Karpas-422 (cell line): ENCODE results near the gene TIMM22. TPM values are rescaled to one million over a fixed set of nuclear protein-coding genes. Genes with fewer than 3 reads are reported as not detected.
A peak's percentile ranks its signal among the peaks of the same experiment; 100 is the strongest.
"Not testable (repeated sequence)": the region's sequence is repeated elsewhere in the genome, so short reads cannot be mapped to it uniquely, and the experiment has no call there.

Experiments used
- DNase-seq: peaks from one replicate; pipeline ENCODE4 v3.0.0-alpha.2; 2015
- H2AFZ ChIP-seq: fragments of 200-600 bp; sonication (generic); 2 replicates; pipeline ENCODE4 v1.6.1; 2014; ENCODE audit warnings: antibody characterized with exemption, low read length, mixed read lengths
- H3K27ac ChIP-seq: fragments of 200-600 bp; sonication (generic); 2 replicates; pipeline ENCODE4 v1.5.1; 2014; ENCODE audit warnings: mild to moderate bottlenecking, low read length, moderate library complexity
- H3K27me3 ChIP-seq: fragments of 200-600 bp; sonication (generic); 2 replicates; pipeline ENCODE4 v1.6.1; 2014; ENCODE audit warnings: low read length, mixed read lengths
- H3K36me3 ChIP-seq: fragments of 200-600 bp; sonication (generic); 2 replicates; pipeline ENCODE4 v1.6.1; 2014; ENCODE audit warnings: low read length, mixed read lengths; ENCODE audit not compliant: insufficient read depth
- H3K4me1 ChIP-seq: fragments of 200-600 bp; sonication (generic); 2 replicates; pipeline ENCODE4 v1.6.1; 2014; ENCODE audit warnings: mild to moderate bottlenecking, low read length, mixed read lengths
- H3K4me2 ChIP-seq: fragments of 200-600 bp; sonication (generic); 2 replicates; pipeline ENCODE4 v1.6.1; 2014; ENCODE audit warnings: low read length, low read depth, mild to moderate bottlenecking; ENCODE audit not compliant: poor library complexity, severe bottlenecking
- H3K4me3 ChIP-seq: fragments of 200-600 bp; sonication (generic); 2 replicates; pipeline ENCODE4 v1.5.1; 2014; ENCODE audit warnings: mild to moderate bottlenecking, antibody characterized with exemption, low read length, mixed read lengths
- H3K79me2 ChIP-seq: fragments of 200-600 bp; sonication (generic); 2 replicates; pipeline ENCODE4 v1.6.1; 2014; ENCODE audit warnings: mild to moderate bottlenecking, low read length, mixed read lengths
- H3K9ac ChIP-seq: fragments of 200-600 bp; sonication (generic); 2 replicates; pipeline ENCODE4 v1.6.0; 2014; ENCODE audit warnings: low read length
- H3K9me2 ChIP-seq: fragments of 200-600 bp; sonication (generic), shearing (Covaris generic); replicated peaks from 2 replicates; pipeline ENCODE4 v1.6.0; 2014; ENCODE audit warnings: mild to moderate bottlenecking, low read length, moderate library complexity; ENCODE audit not compliant: insufficient read depth
- H3K9me3 ChIP-seq: fragments of 300-700, 200-600 bp; sonication (generic); 2 replicates; pipeline ENCODE4 v1.6.1; 2014; ENCODE audit warnings: low read length, mixed read lengths
- H4K20me1 ChIP-seq: fragments of 200-600 bp; sonication (generic); 2 replicates; pipeline ENCODE4 v1.6.1; 2014; ENCODE audit warnings: mild to moderate bottlenecking, antibody characterized with exemption, low read length, low read depth; ENCODE audit not compliant: insufficient read depth
- total RNA-seq: library from RNA; depleted of rRNA; stranded (reverse); fragments of >200 nt; shearing (Covaris generic); gene quantifications from 2 replicates; pipeline ENCODE4 v1.2.3, GENCODE V29; 2014; ENCODE audit warnings: low replicate concordance

TIMM22 gene
- total RNA-seq, 1 experiment from 2014 or later: 4.7 TPM

DNA sequence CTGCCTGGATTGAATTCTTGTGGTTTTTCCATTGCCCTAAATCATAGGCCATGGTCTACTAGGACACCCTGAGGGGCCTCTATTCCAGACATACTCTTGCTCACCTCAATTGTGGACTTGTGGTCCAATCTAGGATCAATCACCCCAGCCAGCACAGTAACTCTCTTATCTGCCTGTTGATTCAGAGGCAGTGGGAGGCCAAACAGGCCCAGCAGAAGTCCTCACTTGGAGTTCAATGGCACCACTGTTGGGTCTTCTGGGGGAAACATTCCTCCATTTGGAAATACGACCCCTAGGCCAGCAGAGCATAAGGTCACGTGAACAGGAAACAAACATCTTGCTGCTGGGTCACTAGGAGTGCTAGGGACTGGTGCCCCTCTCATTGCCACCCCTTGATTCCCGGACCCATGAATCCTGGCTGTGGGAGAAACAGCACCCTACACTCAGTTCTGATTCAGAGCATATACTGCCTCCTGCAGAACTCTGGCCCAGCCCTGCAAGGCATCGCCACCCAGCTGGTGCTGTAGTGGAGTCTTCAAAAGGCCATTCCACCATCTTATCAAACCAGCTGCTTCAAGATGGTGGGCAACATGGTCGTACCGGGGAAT lies 10.5 kb upstream of the TIMM22 start:
- Histone ChIP-seq H3K4me3 (no peak overlapping the region), H4K20me1 (no peaks in the 10 kb centered on the region), H2AFZ (no peak overlapping the region), H3K4me1 (peaks cover under 1% of the 10 kb centered on the region), H3K9ac (no peak overlapping the region), H3K9me3 (no peaks in the 10 kb centered on the region), H3K27me3 (no peaks in the 10 kb centered on the region), H3K4me2 (no peak overlapping the region), H3K9me2 (no peaks in the 10 kb centered on the region), H3K36me3 (no peaks in the 10 kb centered on the region), H3K79me2 (no peaks in the 10 kb centered on the region), H3K27ac (no peak overlapping the region)
- DNase-seq: no peak

- H3K4me3 ChIP-seq: no peak overlapping the region
- no peaks in the 10 kb centered on the region; the same call in 1 of the 2 replicates for H3K9me3 ChIP-seq
- no peak overlapping the region for H2AFZ ChIP-seq
- H3K27ac ChIP-seq: no peak overlapping the region
- H4K20me1 ChIP-seq: no peaks in the 10 kb centered on the region
- H3K36me3 ChIP-seq: peaks cover 3% of the 10 kb centered on the region; the same call in 1 of the 2 replicates
- no peak overlapping the region for H3K9ac ChIP-seq
- H3K4me1 ChIP-seq: no peaks in the 10 kb centered on the region; the same call in 1 of the 2 replicates
- no peaks in the 10 kb centered on the region for H3K9me2 ChIP-seq
- H3K79me2 ChIP-seq: no peaks in the 10 kb centered on the region
- no peak overlapping the region for H3K4me2 ChIP-seq
- DNase-seq: no peak
- no peaks in the 10 kb centered on the region for H3K27me3 ChIP-seq
Measured at GRCh38 chr17:987931-988330, 9.0 kb upstream of the TIMM22 start.

- Histone ChIP-seq H3K9me2 (no peaks in the 10 kb centered on the region), H3K27ac (no peak overlapping the region), H3K4me1 (no peaks in the 10 kb centered on the region; the same call in 1 of the 2 replicates), H2AFZ (no peak overlapping the region), H3K79me2 (no peaks in the 10 kb centered on the region), H3K4me3 (no peak overlapping the region), H3K9ac (no peak overlapping the region), H3K4me2 (no peak overlapping the region), H3K27me3 (no peaks in the 10 kb centered on the region), H4K20me1 (no peaks in the 10 kb centered on the region), H3K36me3 (peaks cover 5% of the 10 kb centered on the region; the same call in 1 of the 2 replicates), H3K9me3 (no peaks in the 10 kb centered on the region; the same call in 1 of the 2 replicates)
- no peak for DNase-seq
Measured at GRCh38 chr17:988561-988960, 8.4 kb upstream of the TIMM22 start.

GRCh38 chr17:992933-993332 lies 4.0 kb upstream of the TIMM22 start:
- H3K79me2 ChIP-seq: peaks cover 3% of the 10 kb centered on the region
- no peak overlapping the region for H3K4me3 ChIP-seq
- no peak overlapping the region for H3K27ac ChIP-seq
- no peaks in the 10 kb centered on the region for H3K27me3 ChIP-seq
- no peak overlapping the region for H2AFZ ChIP-seq
- no peak overlapping the region for H3K9ac ChIP-seq
- peaks cover 8% of the 10 kb centered on the region for H3K9me3 ChIP-seq
- peaks cover 2% of the 10 kb centered on the region; the same call in 1 of the 2 replicates for H3K4me1 ChIP-seq
- H3K36me3 ChIP-seq: peaks cover 5% of the 10 kb centered on the region
- H4K20me1 ChIP-seq: 0 out of 2 replicates have a peak, but pooled peaks cover under 1% of the 10 kb centered on the region
- DNase-seq: no peak
- H3K9me2 ChIP-seq: no peaks in the 10 kb centered on the region
- H3K4me2 ChIP-seq: no peak overlapping the region

- not testable (repeated sequence) for H3K9me2 ChIP-seq, H3K4me2 ChIP-seq, DNase-seq, H3K27ac ChIP-seq, H3K36me3 ChIP-seq, H3K9ac ChIP-seq, H2AFZ ChIP-seq, H3K9me3 ChIP-seq, H3K27me3 ChIP-seq
- Histone ChIP-seq H3K4me3 (peak overlapping the region; percentile 5; the same call in 1 of the 2 replicates), H4K20me1 (peaks cover 15% of the 10 kb centered on the region), H3K79me2 (peaks cover 14% of the 10 kb centered on the region), H3K4me1 (peaks cover 17% of the 10 kb centered on the region)
Measured at GRCh38 chr17:995324-995723, 1.6 kb upstream of the TIMM22 start.

- peak overlapping the region; percentile 71 for H3K4me2 ChIP-seq
- H3K36me3 ChIP-seq: peaks cover 20% of the 10 kb centered on the region
- H3K4me3 ChIP-seq: peak overlapping the region; percentile 90
- peaks cover 17% of the 10 kb centered on the region for H3K4me1 ChIP-seq
- peaks cover 14% of the 10 kb centered on the region for H3K79me2 ChIP-seq
- DNase-seq: no peak
- no peaks in the 10 kb centered on the region for H3K9me2 ChIP-seq
- H3K27ac ChIP-seq: no peak overlapping the region
- H3K9me3 ChIP-seq: peaks cover 8% of the 10 kb centered on the region
- H4K20me1 ChIP-seq: peaks cover 24% of the 10 kb centered on the region
- no peak overlapping the region for H2AFZ ChIP-seq
- no peaks in the 10 kb centered on the region for H3K27me3 ChIP-seq
- H3K9ac ChIP-seq: peak overlapping the region; percentile 93
Measured at GRCh38 chr17:998111-998510, 1.2 kb downstream of the TIMM22 start.

DNA sequence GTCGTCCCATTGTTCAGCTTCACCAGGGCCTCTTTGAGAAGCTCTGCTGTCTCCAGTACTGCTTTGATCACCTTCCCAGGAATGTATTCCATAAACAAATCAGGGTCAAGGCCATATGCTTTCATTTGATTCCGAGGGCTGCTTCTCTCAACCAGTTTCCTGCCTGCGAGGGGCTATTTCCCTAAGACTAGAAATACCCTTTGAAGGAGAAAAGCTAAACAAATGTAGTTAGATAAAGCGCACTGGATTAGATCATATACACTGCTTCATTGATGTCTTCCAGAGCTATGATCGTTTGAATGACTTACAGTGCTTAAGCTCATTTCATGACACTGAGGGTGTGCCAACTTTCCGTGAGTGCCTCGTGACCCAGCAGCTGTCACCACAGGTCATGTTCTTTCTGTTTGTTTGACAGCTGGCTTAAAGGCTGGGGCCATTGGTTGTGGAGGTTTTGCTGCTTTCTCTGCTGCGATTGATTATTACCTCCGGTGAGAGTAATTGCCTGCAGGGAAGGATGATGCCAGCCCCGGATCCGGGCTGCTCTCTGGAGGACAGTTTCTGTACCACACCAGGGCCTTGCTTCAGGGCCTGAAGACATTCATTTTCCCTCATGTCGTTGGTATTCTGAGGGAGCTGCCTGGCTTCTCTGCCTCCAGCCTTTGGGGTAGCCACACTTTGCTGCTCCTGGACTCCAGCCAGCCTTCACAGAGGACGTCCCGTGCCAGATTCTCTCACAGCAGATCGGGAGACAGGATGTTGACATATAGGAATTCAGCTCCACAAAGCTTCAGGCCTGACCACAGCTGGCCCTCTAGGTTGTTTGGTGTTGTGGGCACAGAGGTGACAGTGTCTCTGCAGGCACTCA lies 3.9 kb downstream of the TIMM22 start:
- no peaks in the 10 kb centered on the region for H3K9me3 ChIP-seq
- DNase-seq: no peak
- no peak overlapping the region for H2AFZ ChIP-seq
- H3K9me2 ChIP-seq: no peaks in the 10 kb centered on the region
- H3K4me1 ChIP-seq: peaks cover 17% of the 10 kb centered on the region
- H3K27ac ChIP-seq: no peak overlapping the region
- no peaks in the 10 kb centered on the region for H3K27me3 ChIP-seq
- H3K4me3 ChIP-seq: no peak overlapping the region
- peaks cover 14% of the 10 kb centered on the region for H3K79me2 ChIP-seq
- H3K4me2 ChIP-seq: no peak overlapping the region
- peaks cover 25% of the 10 kb centered on the region; the same call in 1 of the 2 replicates for H3K36me3 ChIP-seq
- no peak overlapping the region for H3K9ac ChIP-seq
- peaks cover 28% of the 10 kb centered on the region for H4K20me1 ChIP-seq
